Ovary (tissue), 9 donors: ENCODE data around the gene FOXC1. TPM values are rescaled to one million over a fixed set of nuclear protein-coding genes. Genes with fewer than 3 reads are reported as not detected.

Experiments
- DNase-seq, 5 donors: peaks; one replicate each; pipeline ENCODE4 v3.0.0-alpha.2; 2019 to 2020
- H3K27ac ChIP-seq, 2 donors: fragments of 200-600 bp; one replicate each; pipeline versions ENCODE4 v1.5.1 to v1.8.0; 2019 to 2022
- H3K27me3 ChIP-seq: fragments of 200-600 bp; one replicate; pipeline ENCODE4 v1.8.0; 2022
- H3K36me3 ChIP-seq: fragments of 200-600 bp; sonication (generic); one replicate; pipeline ENCODE4 v1.5.1; 2019
- H3K4me1 ChIP-seq: one replicate; pipeline ENCODE4 v1.8.1; 2013; ENCODE audit warnings: mild to moderate bottlenecking, moderate library complexity; ENCODE audit not compliant: insufficient read depth
- H3K4me3 ChIP-seq: fragments of 200-600 bp; sonication (generic); one replicate; pipeline ENCODE4 v1.5.1; 2017
- H3K9me3 ChIP-seq, 2 donors: fragments of 200-600 bp in 1 of 2; sonication (generic) in 1 of 2; one replicate each; pipeline versions ENCODE4 v1.5.1 to v1.8.1; 2013 to 2019; ENCODE audit warnings: mild to moderate bottlenecking in 1 of 2, moderate library complexity in 1 of 2
- CTCF ChIP-seq, 3 donors: fragments of 450-650 bp in 2 of 3; fragments of 200-600 bp in 1 of 3; IDR thresholded peaks; one replicate each; pipeline versions ENCODE4 v1.5.1 to v1.8.0; 2016 to 2022; ENCODE audit warnings: antibody characterized with exemption in 3 of 3, mild to moderate bottlenecking in 1 of 3
- EP300 ChIP-seq: sonication (generic); formaldehyde crosslinking; IDR thresholded peaks from one replicate; pipeline ENCODE4 v1.6.1; 2017; ENCODE audit warnings: antibody characterized with exemption
- POLR2A ChIP-seq: fragments of 450-650 bp; IDR thresholded peaks from one replicate; pipeline ENCODE4 v1.6.1; 2017; ENCODE audit warnings: antibody characterized with exemption, mild to moderate bottlenecking, moderate library complexity
- WGBS, 3 donors: extraction: QIAGEN DNeasy Blood & Tissue Kit in 1 of 3; methylation state at CpG; one replicate each; pipeline versions ENCODE4 v1.1.5 to v1.1.7; 2013 to 2017; 5-methylcytosine and 5-hydroxymethylcytosine counted together
- intact Hi-C, 4 donors: fragments of 100-400 bp; cut with DNase I; formaldehyde crosslinking; loops; one replicate each; pipeline versions ENCODE4 v1.11.0 to v1.15.1; 2022 to 2023
- polyA plus RNA-seq, 2 donors: library from polyadenylated mRNA; stranded (reverse); fragments of 200-250 nt in 1 of 2; fragments of 350-450 nt in 1 of 2; fragmentation: Illumina TruSeq in 1 of 2; extraction: RNeasy Lipid Tissue Mini Kit (QIAGEN cat#74804) in 1 of 2; gene quantifications; one replicate each; pipeline ENCODE4 v1.2.3, GENCODE V29; 2013 to 2014
- total RNA-seq, 7 donors: library from RNA; depleted of rRNA in 2 of 7; stranded (reverse); fragments of >200 nt in 2 of 7; fragmentation: NEBNext Ultra II Directional in 3 of 7; extraction: Animal tissue kit (Norgen Biotek cat#: 25700) in 3 of 7; gene quantifications; one replicate each; pipeline versions ENCODE4 v1.1.0 to v1.2.4, GENCODE V29; 2016 to 2023
- donor health status: DM: no; HTN: no; CAD: no; lungs with moderate emphysema.
- donor health status: DM: no; HTN: no; CAD: no.
- donor health status: Bipolar disorder and iron deficiency.
- donor health status: DM: yes; HTN: yes; CAD: no.
- donor health status: DM: no; HTN: no; CAD: no.
- donor health status: DM: yes; HTN: yes; CAD: no.

The FOXC1 gene
- total and polyA plus RNA-seq, 9 donors: 4.3 to 21.2 (median 6.5) TPM

GRCh38 chr6:1630212-1630770 lies 20.6 kb downstream of the FOXC1 start:
- Histone ChIP-seq H3K27ac (no peak overlapping the region), H3K36me3 (no peaks in the 10 kb centered on the region), H3K4me1 (no peaks in the 10 kb centered on the region), H3K27me3 (no peaks in the 10 kb centered on the region), H3K4me3 (no peak overlapping the region), H3K9me3 (no peaks in the 10 kb centered on the region)
- WGBS, 3 donors: 91 to 99% (median 97%) methylated on average over 10 of the region's 10 CpGs
- intact Hi-C loops: no loop called here
- TF ChIP-seq POLR2A: no peak
- no peak for TF ChIP-seq CTCF (IDR thresholded peaks at IDR 0.05)
- no peak for TF ChIP-seq EP300
- no peak for DNase-seq

DNA sequence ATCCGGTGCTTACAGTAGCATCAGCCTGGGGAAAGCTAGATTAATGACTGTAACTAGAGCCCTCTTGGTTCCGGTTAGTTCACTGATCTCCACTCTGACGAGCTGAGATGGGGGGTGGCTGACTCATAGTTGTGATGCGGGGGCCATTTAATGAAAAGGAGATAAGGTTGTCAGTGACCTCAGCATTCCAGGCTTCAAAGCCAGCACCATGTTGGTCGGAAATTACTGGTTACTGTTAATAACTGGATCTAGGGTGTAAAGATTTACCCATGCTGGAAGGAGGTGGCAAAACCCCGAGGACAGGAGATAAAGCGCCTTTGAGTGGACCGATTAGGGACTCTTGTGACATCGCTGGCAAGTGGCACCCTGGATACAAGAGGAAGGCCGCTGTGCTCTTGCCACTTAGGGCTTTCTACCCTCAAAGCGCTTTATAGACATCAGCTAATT lies 21.1 kb downstream of the FOXC1 start:
- H3K27me3 ChIP-seq: no peaks in the 10 kb centered on the region
- no peak for TF ChIP-seq EP300
- no peak for TF ChIP-seq POLR2A
- no peak for TF ChIP-seq CTCF (IDR thresholded peaks at IDR 0.05)
- no peaks in the 10 kb centered on the region for H3K36me3 ChIP-seq
- no peak overlapping the region for H3K27ac ChIP-seq
- H3K9me3 ChIP-seq: no peaks in the 10 kb centered on the region
- H3K4me1 ChIP-seq: no peaks in the 10 kb centered on the region
- intact Hi-C loops: no loop called here
- no peak overlapping the region for H3K4me3 ChIP-seq
- no peak for DNase-seq
- 82 to 84% (median 84%) methylated on average over 11 of the region's 11 CpGs for WGBS, 3 donors

- Histone ChIP-seq H3K27me3 (no peaks in the 10 kb centered on the region), H3K27ac (no peak overlapping the region), H3K4me1 (no peaks in the 10 kb centered on the region), H3K4me3 (no peak overlapping the region), H3K9me3 (no peaks in the 10 kb centered on the region), H3K36me3 (no peaks in the 10 kb centered on the region)
- TF ChIP-seq POLR2A (no peak), EP300 (no peak), CTCF (IDR thresholded peaks at IDR 0.05) (no peak)
- intact Hi-C loops: no loop called here
- DNase-seq: no peak
- WGBS, 3 donors: 97 to 98% (median 98%) methylated on average over 4 of the region's 4 CpGs
These were observed 21.5 kb downstream of the FOXC1 start for GRCh38 chr6:1631251-1631650.

DNA sequence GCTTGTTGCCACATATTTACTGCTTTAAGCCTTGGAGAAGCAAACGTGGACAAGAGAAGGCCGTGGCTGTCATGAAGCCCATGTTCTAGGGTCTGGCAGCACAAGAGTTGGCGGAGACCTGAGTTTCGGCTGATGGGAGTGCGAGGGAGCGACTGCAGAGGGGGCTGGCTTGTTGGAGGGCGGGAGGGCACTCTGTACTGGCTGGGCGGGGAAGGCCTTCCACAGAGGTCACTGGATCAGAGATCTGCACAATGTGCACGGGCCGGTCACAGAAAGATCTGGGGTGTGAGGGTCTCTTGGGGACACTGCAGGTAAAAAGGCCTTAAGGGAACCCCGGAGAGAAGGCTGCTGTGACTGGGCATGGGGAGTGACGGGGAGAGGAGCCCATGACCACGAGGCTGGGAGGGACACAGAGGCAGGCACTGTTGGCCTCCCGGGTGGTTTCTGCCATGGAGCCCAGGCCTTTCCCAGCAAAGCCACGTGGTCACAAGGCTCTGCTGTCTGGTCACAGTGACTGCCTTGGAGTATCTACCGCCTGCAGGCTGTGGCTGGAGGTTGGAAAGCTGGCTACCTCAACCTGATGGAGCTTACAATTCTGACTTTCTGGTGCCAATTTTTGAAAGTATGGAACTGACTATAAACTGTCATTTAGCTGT lies 23.8 kb downstream of the FOXC1 start:
- no peaks in the 10 kb centered on the region for H3K27me3 ChIP-seq
- no peak for DNase-seq
- H3K4me1 ChIP-seq: no peaks in the 10 kb centered on the region
- no peak overlapping the region for H3K27ac ChIP-seq
- intact Hi-C loops: no loop called here
- H3K9me3 ChIP-seq: no peaks in the 10 kb centered on the region
- no peak for TF ChIP-seq POLR2A
- TF ChIP-seq EP300: no peak
- TF ChIP-seq CTCF (IDR thresholded peaks at IDR 0.05): no peak
- H3K36me3 ChIP-seq: no peaks in the 10 kb centered on the region
- 92 to 95% (median 94%) methylated on average over 16 of the region's 16 CpGs for WGBS, 3 donors
- H3K4me3 ChIP-seq: no peak overlapping the region
